T1000 (cell line): ENCODE measurements around the gene ROPN1.
"Not testable (repeated sequence)": the region's sequence is repeated elsewhere in the genome, so short reads cannot be mapped to it uniquely, and the experiment has no call there.

Experiments
- DNase-seq: peaks from one replicate; lab custom pipeline; 2025; ENCODE audit warnings: mixed read lengths; lab: John Stamatoyannopoulos, UW

ROPN1 gene

GRCh38 chr3:123997543-123997942 is 5.6 kb upstream of the ROPN1 start:
- DNase-seq, result no peak

GRCh38 chr3:123993818-123994217 is 1.9 kb upstream of the ROPN1 start:
- no peak for DNase-seq

- DNase-seq, result no peak
Observed at GRCh38 chr3:123986427-123986826, 5.5 kb downstream of the ROPN1 start.

GRCh38 chr3:123984957-123985356 is 7.0 kb downstream of the ROPN1 start:
- DNase-seq, result no peak

GRCh38 chr3:123984350-123984749 is 7.6 kb downstream of the ROPN1 start:
- DNase-seq, result no peak

- not testable (repeated sequence) for DNase-seq
Observed at GRCh38 chr3:123981317-123981716, 10.6 kb downstream of the ROPN1 start.

GRCh38 chr3:123980539-123980938 is 11.4 kb downstream of the ROPN1 start:
- DNase-seq, result no peak

GRCh38 chr3:123979525-123980501 is 12.1 kb downstream of the ROPN1 start:
- peak; percentile 34 for DNase-seq

GRCh38 chr3:123976904-123977303 is 15.0 kb downstream of the ROPN1 start:
- DNase-seq, result not testable (repeated sequence)

GRCh38 chr3:123976181-123976898 is 15.6 kb downstream of the ROPN1 start:
- not testable (repeated sequence) for DNase-seq

GRCh38 chr3:123975030-123975429 is 16.9 kb downstream of the ROPN1 start:
- not testable (repeated sequence) for DNase-seq

- DNase-seq, result no peak
Observed at GRCh38 chr3:123971406-123971805, 20.5 kb downstream of the ROPN1 start.

- not testable (repeated sequence) for DNase-seq
Observed at GRCh38 chr3:123967260-123967659, 24.7 kb downstream of the ROPN1 start.

- DNase-seq, result not testable (repeated sequence)
Observed at GRCh38 chr3:123966799-123967198, 25.1 kb downstream of the ROPN1 start.

GRCh38 chr3:123964793-123965192 is 27.1 kb downstream of the ROPN1 start:
- not testable (repeated sequence) for DNase-seq

- DNase-seq, result no peak
Observed at GRCh38 chr3:123961508-123961856, 30.4 kb downstream of the ROPN1 start.

GRCh38 chr3:123960781-123961507 is 31.0 kb downstream of the ROPN1 start, which contains the start of gene CCDC14:
Gene CCDC14 (minus strand): TSS chr3:123961229. CDS start chr3:123961173, 56 bp downstream.
- DNase-seq, result peak; percentile 90

GRCh38 chr3:123953735-123954134 is 38.2 kb downstream of the ROPN1 start:
- no peak for DNase-seq

GRCh38 chr3:123952844-123953520 is 38.9 kb downstream of the ROPN1 start:
- no peak for DNase-seq

- no peak for DNase-seq
Observed at GRCh38 chr3:123951522-123952447, 40.1 kb downstream of the ROPN1 start.
